Cerebellar cortex (tissue), 1 donor: ENCODE measurements around the gene CAPS.
A peak's percentile ranks its signal among the peaks of the same experiment; 100 is the strongest.
"Not testable (repeated sequence)": the region's sequence is repeated elsewhere in the genome, so short reads cannot be mapped to it uniquely, and the experiment has no call there.

Experiments
- DNase-seq: peaks from one replicate; pipeline ENCODE4 v3.0.0-alpha.2; 2015; ENCODE audit warnings: low spot score

The CAPS gene

GRCh38 chr19:5956728-5957127 is 42.7 kb downstream of the CAPS start:
- DNase-seq: no peak

DNA sequence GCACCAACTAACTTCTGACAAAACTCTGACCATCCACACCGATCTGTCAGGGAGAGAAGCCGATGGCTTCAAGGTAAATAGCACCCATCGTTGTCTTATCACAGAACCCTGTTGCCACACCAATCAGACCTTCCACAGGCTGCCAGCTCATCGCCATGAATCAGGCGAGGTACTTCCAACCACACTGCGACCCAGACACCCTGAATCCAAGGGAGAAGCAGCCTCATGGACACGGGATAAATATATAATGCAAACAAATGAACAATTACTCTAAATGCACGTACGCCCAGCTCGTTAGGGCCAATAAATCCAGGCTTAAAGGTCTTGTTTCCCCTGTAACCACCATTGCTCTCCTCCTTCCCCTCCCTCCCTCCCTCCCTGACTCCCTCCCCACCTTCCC is 43.1 kb downstream of the CAPS start:
- no peak for DNase-seq

DNA sequence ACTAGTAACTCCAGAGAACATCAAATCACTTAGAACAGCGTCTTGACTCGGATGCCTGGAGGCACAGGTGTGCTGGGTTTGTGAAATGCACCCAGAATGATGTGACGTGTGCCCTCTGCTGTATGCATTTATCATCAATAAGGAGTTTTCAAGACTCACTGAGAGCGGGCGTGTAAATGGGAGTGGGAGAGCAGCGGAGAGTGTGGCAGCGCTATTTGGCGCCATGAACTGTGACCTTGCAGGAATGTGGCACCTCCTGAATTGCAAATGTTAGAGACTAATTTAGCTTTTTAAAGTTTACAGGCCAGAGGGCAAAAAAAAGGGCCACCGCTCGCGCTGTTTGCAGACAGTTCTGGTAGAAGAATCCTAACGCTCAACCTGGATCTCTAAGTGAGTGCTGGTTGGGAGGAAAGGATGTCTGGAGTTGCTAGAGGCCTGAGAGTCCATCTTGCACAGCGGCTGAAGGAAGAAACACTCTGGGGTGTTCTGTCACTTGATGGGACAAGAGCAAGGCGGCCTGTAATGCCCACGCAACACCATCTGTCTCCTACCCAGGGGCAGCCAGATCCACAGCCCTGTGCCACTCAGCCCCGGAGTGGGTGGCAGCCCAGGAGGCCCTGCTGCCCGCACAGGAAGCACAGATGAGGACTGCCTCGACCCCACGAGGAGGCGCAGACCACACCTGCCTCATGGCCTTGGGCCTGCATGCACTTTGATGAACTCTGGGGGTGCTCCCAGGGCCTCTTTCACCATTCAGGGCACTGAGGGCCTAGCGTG is 44.2 kb downstream of the CAPS start:
- DNase-seq: no peak

- no peak for DNase-seq
Measured at GRCh38 chr19:5958851-5959122, 44.7 kb downstream of the CAPS start.

DNA sequence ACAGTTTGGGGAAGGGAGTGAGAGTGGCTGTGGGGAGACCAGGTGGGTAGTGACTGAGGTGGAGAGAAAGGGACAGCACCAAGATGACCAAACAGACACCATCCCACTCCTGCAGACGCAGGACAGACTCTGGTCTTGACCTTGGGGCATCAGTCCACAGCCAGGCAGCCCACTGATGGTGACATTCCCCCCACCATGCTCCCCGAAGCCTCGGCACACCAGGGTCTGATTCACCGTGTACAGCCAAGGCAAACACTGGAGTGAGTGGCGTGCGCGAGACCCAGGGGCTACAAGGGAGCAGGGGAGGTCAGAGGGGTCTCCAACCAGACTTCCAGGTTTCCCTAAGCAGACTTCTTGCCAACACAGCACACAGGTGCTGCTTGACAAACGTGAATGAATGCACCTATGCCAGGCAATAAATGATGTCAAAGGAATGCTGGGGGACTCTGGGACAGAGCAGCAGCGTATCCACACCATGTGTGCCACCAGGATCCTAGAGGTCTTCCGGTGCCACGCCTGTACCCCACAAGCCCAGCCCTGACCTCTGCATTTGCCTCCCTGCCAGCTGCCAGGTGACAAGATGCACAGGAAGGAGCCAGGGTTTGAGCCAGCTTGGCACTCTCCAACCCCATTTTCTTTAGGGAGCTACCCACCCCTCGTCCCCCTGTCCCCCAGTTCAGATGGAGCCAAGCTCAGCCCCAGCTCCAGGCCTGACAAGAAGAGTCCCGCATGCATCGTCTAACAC is 45.4 kb downstream of the CAPS start:
- no peak for DNase-seq

GRCh38 chr19:5960005-5961001 is 46.2 kb downstream of the CAPS start:
- peak; percentile 46 for DNase-seq

GRCh38 chr19:5961641-5961968 is 47.6 kb downstream of the CAPS start:
- DNase-seq: not testable (repeated sequence)

GRCh38 chr19:5961969-5962945 is 48.2 kb downstream of the CAPS start:
- no peak for DNase-seq

DNA sequence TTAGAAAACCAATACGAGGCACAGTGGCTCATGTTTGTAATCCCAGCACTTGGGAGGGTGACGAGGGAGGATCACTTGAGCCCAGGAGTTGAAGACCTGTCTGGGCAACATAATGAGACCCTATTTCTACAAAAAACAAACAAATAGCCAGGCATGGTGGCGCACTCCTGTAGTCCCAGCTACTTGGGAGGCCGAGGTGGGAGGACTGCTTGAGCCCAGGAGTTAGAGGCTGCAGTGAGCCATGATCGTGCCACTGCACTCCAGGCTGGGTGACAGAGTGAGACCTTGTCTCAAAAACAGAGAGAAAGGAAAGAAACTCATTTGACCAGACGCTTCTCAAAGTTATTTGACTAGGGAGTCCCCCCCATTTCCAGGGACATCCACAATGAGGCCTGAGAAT is 49.2 kb downstream of the CAPS start:
- DNase-seq: not testable (repeated sequence)

DNA sequence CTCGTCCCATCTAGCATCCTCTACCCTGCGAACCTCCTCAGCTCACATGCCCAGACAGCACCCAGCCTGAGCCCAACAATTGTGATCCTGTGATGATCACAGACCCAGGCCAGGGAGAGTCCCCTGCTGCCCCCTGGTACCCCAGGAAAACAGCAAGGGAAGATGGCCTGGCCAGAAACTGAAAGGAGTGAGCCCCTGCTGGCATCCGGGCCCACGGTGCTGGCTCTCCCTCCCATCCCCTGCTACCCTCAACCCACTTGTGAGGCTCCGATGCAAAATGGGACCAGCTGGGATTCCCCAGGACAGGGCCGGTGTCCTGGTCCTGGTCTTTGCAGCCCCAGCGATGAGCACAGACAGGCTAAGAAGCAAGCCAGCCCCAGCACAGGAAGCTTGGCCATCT is 49.8 kb downstream of the CAPS start:
- no peak for DNase-seq

DNA sequence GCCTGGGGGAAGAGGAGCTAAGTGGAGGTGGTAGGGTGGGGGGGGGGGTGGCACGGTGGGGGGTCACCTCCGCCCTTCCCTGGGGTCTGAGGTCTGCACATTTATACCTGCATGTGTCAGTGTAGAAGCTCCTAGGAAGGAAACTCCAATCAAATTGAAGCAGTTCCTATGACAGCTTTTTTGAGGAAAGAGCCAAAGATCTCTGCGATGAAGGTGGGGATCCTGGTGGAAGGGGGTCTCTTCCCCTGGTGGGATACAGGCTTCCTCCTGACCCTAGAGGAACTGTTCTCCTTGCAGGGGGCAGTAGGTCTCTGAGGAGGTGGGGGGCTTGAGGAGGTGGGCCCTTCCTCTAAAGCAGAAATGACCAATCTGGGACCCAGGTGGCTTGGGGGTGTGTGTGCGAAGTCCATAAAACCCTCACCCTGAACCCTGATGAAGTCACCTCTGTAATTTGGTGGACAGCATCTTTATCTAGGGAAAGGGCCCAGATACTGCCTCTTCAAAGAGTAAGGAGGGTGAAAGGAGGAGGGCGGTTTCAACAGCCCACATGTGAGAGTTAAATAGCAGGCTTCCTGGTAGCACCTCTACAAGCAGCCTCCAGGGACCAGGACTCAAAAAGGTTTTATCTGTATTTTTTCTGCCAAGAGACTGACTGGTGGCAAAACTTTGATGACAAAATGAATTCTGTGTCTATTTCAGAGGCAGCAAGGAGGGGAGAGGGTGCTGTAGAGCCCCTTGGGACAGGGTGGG is 50.9 kb downstream of the CAPS start:
- DNase-seq: no peak
